Neural cell (in vitro differentiated cells): ENCODE data around the gene SLC32A1. TPM values are rescaled to one million over a fixed set of nuclear protein-coding genes. Genes with fewer than 3 reads are reported as not detected.

Source experiments
- H2AFZ ChIP-seq: fragments of 200-600, 300-800 bp; sonication (generic), shearing (Covaris generic); 2 replicates; pipeline ENCODE4 v1.6.0; 2014; ENCODE audit warnings: low read depth, mild to moderate bottlenecking, antibody characterized with exemption, low read length, moderate library complexity
- H3F3A ChIP-seq: fragments of 200-600 bp; shearing (Covaris generic); 2 replicates; pipeline ENCODE4 v1.6.1; 2016; ENCODE audit warnings: mild to moderate bottlenecking, moderate library complexity, mixed read lengths, antibody characterized with exemption, low read length; ENCODE audit not compliant: insufficient read depth, poor library complexity, severe bottlenecking
- H3K27ac ChIP-seq: fragments of 200-600, 300-800 bp; sonication (generic), shearing (Covaris generic); 2 replicates; pipeline ENCODE4 v1.5.1; 2014; ENCODE audit warnings: mild to moderate bottlenecking, low read length, moderate library complexity
- H3K27me3 ChIP-seq: fragments of 300-800, 200-600 bp; sonication (generic), shearing (Covaris generic); 2 replicates; pipeline ENCODE4 v1.6.0; 2014; ENCODE audit warnings: mild to moderate bottlenecking, low read depth, low read length, moderate library complexity; ENCODE audit not compliant: insufficient read depth
- H3K36me3 ChIP-seq: fragments of 300-800, 200-600 bp; sonication (generic), shearing (Covaris generic); 2 replicates; pipeline ENCODE4 v1.5.1; 2014; ENCODE audit warnings: mild to moderate bottlenecking, antibody characterized with exemption, low read length, moderate library complexity; ENCODE audit not compliant: insufficient read depth
- H3K4me2 ChIP-seq: fragments of 300-800, 200-600 bp; sonication (generic), shearing (Covaris generic); 2 replicates; pipeline ENCODE4 v1.6.0; 2014; ENCODE audit warnings: mild to moderate bottlenecking, low read length
- H3K4me3 ChIP-seq: fragments of 300-800, 200-600 bp; sonication (generic), shearing (Covaris generic); 2 replicates; pipeline ENCODE4 v1.5.1; 2014; ENCODE audit warnings: mild to moderate bottlenecking, low read length, moderate library complexity
- H3K79me2 ChIP-seq: fragments of 200-600 bp; shearing (Covaris generic); replicated peaks from 2 replicates; pipeline ENCODE4 v1.6.0; 2014; ENCODE audit warnings: mild to moderate bottlenecking, low read length, moderate library complexity; ENCODE audit not compliant: insufficient read depth
- H3K9ac ChIP-seq: fragments of 300-800, 200-600 bp; sonication (generic), shearing (Covaris generic); 2 replicates; pipeline ENCODE4 v1.6.1; 2016; ENCODE audit warnings: mild to moderate bottlenecking, low read length, mixed read lengths
- H3K9me2 ChIP-seq: fragments of 200-600 bp; shearing (Covaris generic); 2 replicates; pipeline ENCODE4 v1.6.1; 2016; ENCODE audit warnings: mild to moderate bottlenecking, low read length, mixed read lengths; ENCODE audit not compliant: insufficient read depth
- H3K9me3 ChIP-seq: fragments of 200-600, 300-800 bp; sonication (generic), shearing (Covaris generic); 2 replicates; pipeline ENCODE4 v1.6.1; 2016; ENCODE audit warnings: mild to moderate bottlenecking, mixed run types, low read length, moderate library complexity, mixed read lengths
- H4K20me1 ChIP-seq: fragments of 200-600 bp; shearing (Covaris generic); 2 replicates; pipeline ENCODE4 v1.6.1; 2016; ENCODE audit warnings: mild to moderate bottlenecking, mixed run types; ENCODE audit not compliant: insufficient read depth
- EP300 ChIP-seq: fragments of 450-650 bp; conservative IDR thresholded peaks from 2 replicates; pipeline ENCODE4 v1.6.1; 2014; ENCODE audit warnings: antibody characterized with exemption, mild to moderate bottlenecking, moderate library complexity; ENCODE audit not compliant: poor library complexity, severe bottlenecking
- EZH2 ChIP-seq: fragments of 200-600, 300-800 bp; shearing (Covaris generic), sonication (generic); IDR thresholded peaks from 2 replicates; pipeline ENCODE4 v1.6.1; 2014; ENCODE audit warnings: antibody characterized with exemption, low read length, borderline replicate concordance, mild to moderate bottlenecking; ENCODE audit not compliant: insufficient read depth, poor library complexity, severe bottlenecking
- MXI1 ChIP-seq: fragments of 450-650 bp; conservative IDR thresholded peaks from 2 replicates; pipeline ENCODE4 v1.6.1; 2014; ENCODE audit warnings: antibody characterized with exemption, mild to moderate bottlenecking; ENCODE audit not compliant: poor library complexity, severe bottlenecking
- POLR2AphosphoS5 ChIP-seq: IDR thresholded peaks from 2 replicates; pipeline ENCODE4 v1.6.1; 2012
- RAD21 ChIP-seq: fragments of 450-650 bp; conservative IDR thresholded peaks from 2 replicates; pipeline ENCODE4 v1.6.1; 2014; ENCODE audit warnings: antibody characterized with exemption, mild to moderate bottlenecking, moderate library complexity
- SMC3 ChIP-seq: fragments of 450-650 bp; conservative IDR thresholded peaks from 2 replicates; pipeline ENCODE4 v1.6.1; 2014; ENCODE audit warnings: antibody characterized with exemption, mild to moderate bottlenecking, moderate library complexity; ENCODE audit not compliant: poor library complexity
- TAF1 ChIP-seq: IDR thresholded peaks from 2 replicates; pipeline ENCODE4 v1.6.1; 2012; ENCODE audit warnings: low read depth
- polyA plus RNA-seq: library from polyadenylated mRNA; depleted of rRNA; stranded (reverse); fragments of >200 nt; gene quantifications from 2 replicates; pipeline ENCODE4 v1.2.3, GENCODE V29; 2014
- TF ChIP-seq, protein P1 (sequence below): IDR thresholded peaks from 2 replicates; pipeline ENCODE4 v1.6.1; 2012; ENCODE audit warnings: borderline replicate concordance
- TF ChIP-seq, protein P2 (sequence below): fragments of 450-650 bp; IDR thresholded peaks from 2 replicates; pipeline ENCODE4 v1.5.1; 2014; ENCODE audit warnings: antibody characterized with exemption, mild to moderate bottlenecking, moderate library complexity; ENCODE audit not compliant: poor library complexity, severe bottlenecking

SLC32A1 gene
- polyA plus RNA-seq, 1 donor from 2014 or later = 36.2 TPM

DNA sequence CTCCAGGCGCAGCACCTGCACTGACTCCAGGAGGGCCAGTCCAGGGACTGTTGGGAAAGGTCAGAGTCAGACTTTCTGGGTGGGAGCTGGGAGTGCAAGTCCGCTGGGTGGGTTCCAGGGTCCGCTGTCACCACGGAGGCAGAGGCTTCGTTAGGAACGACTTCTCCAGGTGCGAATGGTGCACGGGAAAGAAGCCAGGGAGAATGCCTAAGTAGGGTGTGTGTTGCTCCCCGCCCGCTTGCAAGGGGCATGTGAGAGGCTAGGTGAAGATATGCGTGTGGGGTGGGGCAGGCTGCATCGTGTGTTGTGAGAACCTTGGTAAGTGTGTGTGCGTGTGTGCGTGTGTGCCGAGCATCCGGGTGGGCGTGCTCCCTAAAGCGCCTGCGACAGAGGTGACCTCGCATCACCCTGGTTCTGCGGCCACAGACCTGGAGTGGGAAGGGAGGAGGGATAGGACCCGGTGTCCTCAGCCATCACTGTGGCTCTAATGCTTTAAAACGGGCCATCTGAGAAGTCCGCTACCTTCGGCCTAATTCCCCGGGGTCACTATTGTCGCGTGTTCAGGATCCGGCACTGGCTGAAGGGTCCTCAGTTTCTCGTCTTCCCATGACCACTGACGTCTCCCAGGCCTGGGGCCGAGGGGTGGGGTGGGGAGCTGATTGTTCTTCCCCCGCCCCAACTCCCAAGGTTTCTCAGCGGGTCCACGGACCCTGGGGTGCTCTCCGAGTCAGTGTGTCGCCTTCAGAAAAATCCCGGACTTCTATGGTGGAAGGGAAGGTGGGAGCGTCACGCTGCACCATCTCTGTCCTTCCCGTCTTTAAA, 6.1 kb downstream of the SLC32A1 start:
- Histone ChIP-seq H3K9me3 (no peaks in the 10 kb centered on the region), H3K36me3 (no peaks in the 10 kb centered on the region), H2AFZ (no peak overlapping the region), H4K20me1 (no peaks in the 10 kb centered on the region), H3K9ac (peak overlapping the region; percentile 29), H3K4me3 (peak overlapping the region; percentile 99), H3K27ac (no peak overlapping the region), H3K9me2 (no peaks in the 10 kb centered on the region), H3K27me3 (peaks cover 60% of the 10 kb centered on the region), H3K79me2 (peaks cover 68% of the 10 kb centered on the region), H3K4me2 (peak overlapping the region; percentile 32), H3F3A (peaks cover 3% of the 10 kb centered on the region)
- TF ChIP-seq POLR2AphosphoS5 (peak; percentile 20), EZH2 (no peak)

DNA sequence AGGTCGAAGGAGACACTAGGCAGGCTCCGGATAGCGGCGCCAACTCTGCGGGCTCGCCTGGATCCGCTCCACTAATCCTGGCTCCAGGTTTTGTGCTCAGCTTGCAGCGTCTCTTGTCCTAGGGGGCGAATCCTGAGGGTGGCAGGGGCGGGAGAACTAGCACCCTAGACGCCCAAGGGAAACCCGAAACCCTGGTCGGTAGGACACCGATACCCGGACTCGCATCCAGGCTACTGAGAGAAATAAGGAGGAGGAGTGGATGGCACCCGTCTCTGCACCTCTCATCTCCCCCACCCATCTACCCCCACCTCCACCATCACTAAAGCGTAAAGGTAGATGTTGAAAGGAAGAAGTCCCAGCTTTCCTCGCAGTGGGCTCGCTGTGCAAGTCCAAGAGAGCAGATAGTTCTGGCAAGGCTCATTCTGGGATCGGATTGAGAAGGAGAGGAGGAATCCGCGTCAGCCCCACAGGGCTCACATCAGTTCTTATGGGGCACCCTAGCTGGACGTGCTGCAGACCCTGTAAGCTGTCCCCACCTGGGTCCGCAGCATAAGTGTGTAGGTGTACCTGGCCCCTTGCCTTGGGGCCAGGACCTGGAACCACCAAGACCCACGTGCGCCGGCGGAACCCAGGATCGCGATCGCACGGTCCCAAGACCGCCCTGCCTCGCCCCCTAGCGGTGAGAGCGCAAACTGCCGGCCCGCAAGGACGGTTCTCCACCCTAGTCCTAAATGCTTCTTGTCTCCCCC, 6.9 kb downstream of the SLC32A1 start:
- TF ChIP-seq, protein P1, sequence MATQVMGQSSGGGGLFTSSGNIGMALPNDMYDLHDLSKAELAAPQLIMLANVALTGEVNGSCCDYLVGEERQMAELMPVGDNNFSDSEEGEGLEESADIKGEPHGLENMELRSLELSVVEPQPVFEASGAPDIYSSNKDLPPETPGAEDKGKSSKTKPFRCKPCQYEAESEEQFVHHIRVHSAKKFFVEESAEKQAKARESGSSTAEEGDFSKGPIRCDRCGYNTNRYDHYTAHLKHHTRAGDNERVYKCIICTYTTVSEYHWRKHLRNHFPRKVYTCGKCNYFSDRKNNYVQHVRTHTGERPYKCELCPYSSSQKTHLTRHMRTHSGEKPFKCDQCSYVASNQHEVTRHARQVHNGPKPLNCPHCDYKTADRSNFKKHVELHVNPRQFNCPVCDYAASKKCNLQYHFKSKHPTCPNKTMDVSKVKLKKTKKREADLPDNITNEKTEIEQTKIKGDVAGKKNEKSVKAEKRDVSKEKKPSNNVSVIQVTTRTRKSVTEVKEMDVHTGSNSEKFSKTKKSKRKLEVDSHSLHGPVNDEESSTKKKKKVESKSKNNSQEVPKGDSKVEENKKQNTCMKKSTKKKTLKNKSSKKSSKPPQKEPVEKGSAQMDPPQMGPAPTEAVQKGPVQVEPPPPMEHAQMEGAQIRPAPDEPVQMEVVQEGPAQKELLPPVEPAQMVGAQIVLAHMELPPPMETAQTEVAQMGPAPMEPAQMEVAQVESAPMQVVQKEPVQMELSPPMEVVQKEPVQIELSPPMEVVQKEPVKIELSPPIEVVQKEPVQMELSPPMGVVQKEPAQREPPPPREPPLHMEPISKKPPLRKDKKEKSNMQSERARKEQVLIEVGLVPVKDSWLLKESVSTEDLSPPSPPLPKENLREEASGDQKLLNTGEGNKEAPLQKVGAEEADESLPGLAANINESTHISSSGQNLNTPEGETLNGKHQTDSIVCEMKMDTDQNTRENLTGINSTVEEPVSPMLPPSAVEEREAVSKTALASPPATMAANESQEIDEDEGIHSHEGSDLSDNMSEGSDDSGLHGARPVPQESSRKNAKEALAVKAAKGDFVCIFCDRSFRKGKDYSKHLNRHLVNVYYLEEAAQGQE = no peak
- TF ChIP-seq POLR2AphosphoS5 (peak; percentile 50), TAF1 (no peak), EZH2 (no peak), SMC3 (peak; percentile 70), MXI1 (peak; percentile 61), EP300 (no peak), RAD21 (peak; percentile 63)
- TF ChIP-seq, protein P2, sequence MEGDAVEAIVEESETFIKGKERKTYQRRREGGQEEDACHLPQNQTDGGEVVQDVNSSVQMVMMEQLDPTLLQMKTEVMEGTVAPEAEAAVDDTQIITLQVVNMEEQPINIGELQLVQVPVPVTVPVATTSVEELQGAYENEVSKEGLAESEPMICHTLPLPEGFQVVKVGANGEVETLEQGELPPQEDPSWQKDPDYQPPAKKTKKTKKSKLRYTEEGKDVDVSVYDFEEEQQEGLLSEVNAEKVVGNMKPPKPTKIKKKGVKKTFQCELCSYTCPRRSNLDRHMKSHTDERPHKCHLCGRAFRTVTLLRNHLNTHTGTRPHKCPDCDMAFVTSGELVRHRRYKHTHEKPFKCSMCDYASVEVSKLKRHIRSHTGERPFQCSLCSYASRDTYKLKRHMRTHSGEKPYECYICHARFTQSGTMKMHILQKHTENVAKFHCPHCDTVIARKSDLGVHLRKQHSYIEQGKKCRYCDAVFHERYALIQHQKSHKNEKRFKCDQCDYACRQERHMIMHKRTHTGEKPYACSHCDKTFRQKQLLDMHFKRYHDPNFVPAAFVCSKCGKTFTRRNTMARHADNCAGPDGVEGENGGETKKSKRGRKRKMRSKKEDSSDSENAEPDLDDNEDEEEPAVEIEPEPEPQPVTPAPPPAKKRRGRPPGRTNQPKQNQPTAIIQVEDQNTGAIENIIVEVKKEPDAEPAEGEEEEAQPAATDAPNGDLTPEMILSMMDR = peak; percentile 85
- Histone ChIP-seq H3K9me3 (no peaks in the 10 kb centered on the region), H3K79me2 (peaks cover 61% of the 10 kb centered on the region), H3K36me3 (no peaks in the 10 kb centered on the region), H3K27me3 (peaks cover 60% of the 10 kb centered on the region), H3K27ac (no peak overlapping the region), H3K4me3 (peak overlapping the region; percentile 99), H3K9me2 (no peaks in the 10 kb centered on the region), H4K20me1 (no peaks in the 10 kb centered on the region), H2AFZ (no peak overlapping the region), H3F3A (peaks cover 3% of the 10 kb centered on the region), H3K4me2 (peak overlapping the region; percentile 32), H3K9ac (peak overlapping the region; percentile 29)
